H1 (cell line): ENCODE results near the gene DYNLT1. TPM values are rescaled to one million over a fixed set of nuclear protein-coding genes. Genes with fewer than 3 reads are reported as not detected.

Experiments used
- CTCF ChIA-PET: fragments of 300-600 bp; sonication (Branson Sonifier 250); formaldehyde crosslinking; loops from one replicate; lab custom pipeline; 2021; ENCODE audit not compliant: partially characterized antibody; lab: Charles Lee
- POLR2A ChIA-PET: fragments of 300-600 bp; sonication (Branson Sonifier 250); formaldehyde crosslinking; loops from one replicate; lab custom pipeline; 2021; ENCODE audit warnings: inconsistent platforms; ENCODE audit not compliant: partially characterized antibody; lab: Charles Lee
- DNase-seq, 2 experiments: peaks; one replicate each; pipeline versions ENCODE4 v3.0.0 to v3.0.0-alpha.2; 2010 to 2022; ENCODE audit warnings: low spot score in 2 of 2, low read depth in 1 of 2, mixed read lengths in 1 of 2
- FAIRE-seq: peaks from 2 replicates; lab custom pipeline; 2011; peaks lifted over from hg19 to GRCh38; lab: Jason Lieb, UNC
- H2AFZ ChIP-seq: 2 replicates; pipeline ENCODE4 v1.8.1; 2012; ENCODE audit warnings: low read length, inconsistent platforms
- H2AK5ac ChIP-seq: 2 replicates; pipeline ENCODE4 v1.6.1; 2013; ENCODE audit warnings: low read depth, low read length
- H2BK120ac ChIP-seq: replicated peaks from 2 replicates; pipeline ENCODE3; 2013; ENCODE audit warnings: low read depth, low read length, inconsistent platforms
- H2BK12ac ChIP-seq: 2 replicates; pipeline ENCODE4 v1.6.1; 2013; ENCODE audit warnings: low read depth, low read length
- H2BK15ac ChIP-seq: 2 replicates; pipeline ENCODE4 v1.6.1; 2013; ENCODE audit warnings: low read length
- H2BK20ac ChIP-seq: 2 replicates; pipeline ENCODE4 v1.6.1; 2013; ENCODE audit warnings: low read length
- H2BK5ac ChIP-seq: 2 replicates; pipeline ENCODE4 v1.6.1; 2013; ENCODE audit warnings: low read depth, low read length
- H3K14ac ChIP-seq: 2 replicates; pipeline ENCODE4 v1.6.1; 2013; ENCODE audit warnings: inconsistent platforms; ENCODE audit not compliant: insufficient read length
- H3K18ac ChIP-seq: 2 replicates; pipeline ENCODE4 v1.6.1; 2013; ENCODE audit warnings: low read length; ENCODE audit errors: extremely low read depth
- H3K23ac ChIP-seq: 2 replicates; pipeline ENCODE4 v1.6.1; 2013; ENCODE audit warnings: inconsistent platforms; ENCODE audit not compliant: insufficient read length
- H3K23me2 ChIP-seq: 2 replicates; pipeline ENCODE4 v1.6.1; 2013; ENCODE audit warnings: low read depth, low read length
- H3K27ac ChIP-seq: 2 replicates; pipeline ENCODE4 v1.6.1; 2011; ENCODE audit warnings: low read depth, low read length, inconsistent platforms
- H3K27me3 ChIP-seq, 4 experiments: replicated peaks in 1 of 4; 1 replicate in 1 of 4; 2 replicates in 3 of 4; pipeline versions ENCODE4 v1.6.1 to v1.8.1; 2011 to 2013; ENCODE audit warnings: low read length in 3 of 4, mild to moderate bottlenecking in 3 of 4, inconsistent platforms in 2 of 4, mixed read lengths in 2 of 4, moderate library complexity in 1 of 4; ENCODE audit not compliant: control insufficient read depth in 3 of 4, insufficient read depth in 3 of 4; ENCODE audit errors: extremely low read depth in 1 of 4
- H3K36me3 ChIP-seq, 4 experiments: 2 replicates each; pipeline versions ENCODE4 v1.6.1 to v1.8.1; 2011 to 2013; ENCODE audit warnings: mild to moderate bottlenecking in 4 of 4, low read length in 3 of 4, moderate library complexity in 2 of 4, control low read depth in 1 of 4, inconsistent platforms in 1 of 4; ENCODE audit not compliant: insufficient read depth in 4 of 4, control insufficient read depth in 2 of 4
- H3K4ac ChIP-seq: replicated peaks from 2 replicates; pipeline ENCODE3; 2013; ENCODE audit warnings: low read length, low read depth, mixed read lengths, inconsistent platforms; ENCODE audit not compliant: insufficient read length
- H3K4me1 ChIP-seq, 4 experiments: replicated peaks in 1 of 4; 1 replicate in 1 of 4; 2 replicates in 3 of 4; pipeline versions ENCODE4 v1.6.1 to v1.8.1; 2011 to 2013; ENCODE audit warnings: low read length in 3 of 4, inconsistent platforms in 2 of 4, mixed read lengths in 1 of 4; ENCODE audit not compliant: insufficient read depth in 4 of 4, control insufficient read depth in 3 of 4
- H3K4me2 ChIP-seq, 2 experiments: 2 replicates each; pipeline versions ENCODE4 v1.6.1 to v1.8.1; 2011 to 2013; ENCODE audit warnings: low read depth in 2 of 2, low read length in 2 of 2, control low read depth in 1 of 2, inconsistent platforms in 1 of 2, mild to moderate bottlenecking in 1 of 2; ENCODE audit not compliant: insufficient read depth in 1 of 2
- H3K4me3 ChIP-seq, 4 experiments: fragments of 200-600, 300-600 bp in 1 of 4; sonication (generic), shearing (Covaris generic), sonication (Bioruptor Twin) in 1 of 4; 2 replicates each; pipeline versions ENCODE4 v1.5.1 to v1.8.1; 2011 to 2016; ENCODE audit warnings: low read length in 4 of 4, low read depth in 3 of 4, control low read depth in 2 of 4, inconsistent platforms in 2 of 4, mild to moderate bottlenecking in 2 of 4, mixed read lengths in 1 of 4, moderate library complexity in 1 of 4; ENCODE audit not compliant: insufficient read depth in 2 of 4; ENCODE audit errors: extremely low read depth in 1 of 4
- H3K56ac ChIP-seq: replicated peaks from 2 replicates; pipeline ENCODE3; 2013; ENCODE audit warnings: low read depth, mild to moderate bottlenecking, mixed read lengths, low read length, inconsistent platforms; ENCODE audit not compliant: insufficient read length
- H3K79me1 ChIP-seq: 2 replicates; pipeline ENCODE4 v1.6.1; 2013; ENCODE audit warnings: low read depth, low read length, control low read depth
- H3K79me2 ChIP-seq, 2 experiments: 2 replicates each; pipeline versions ENCODE4 v1.6.1 to v1.8.1; 2012 to 2013; ENCODE audit warnings: low read length in 2 of 2, mild to moderate bottlenecking in 2 of 2, inconsistent platforms in 1 of 2; ENCODE audit not compliant: insufficient read depth in 2 of 2, control insufficient read depth in 1 of 2
- H3K9ac ChIP-seq, 4 experiments: replicated peaks in 1 of 4; 1 replicate in 1 of 4; 2 replicates in 3 of 4; pipeline versions ENCODE4 v1.6.1 to v1.8.1; 2011 to 2013; ENCODE audit warnings: low read depth in 3 of 4, low read length in 3 of 4, control low read depth in 2 of 4, mild to moderate bottlenecking in 2 of 4, moderate library complexity in 2 of 4, inconsistent platforms in 1 of 4; ENCODE audit errors: extremely low read depth in 1 of 4
- H3K9me3 ChIP-seq, 2 experiments: 2 replicates each; pipeline versions ENCODE4 v1.6.1 to v1.8.1; 2012 to 2013; ENCODE audit warnings: mild to moderate bottlenecking in 2 of 2, moderate library complexity in 2 of 2, control low read depth in 1 of 2, inconsistent platforms in 1 of 2, low read depth in 1 of 2, low read length in 1 of 2, mixed read lengths in 1 of 2; ENCODE audit not compliant: insufficient read depth in 2 of 2
- H4K20me1 ChIP-seq, 2 experiments: replicated peaks in 1 of 2; 2 replicates each; pipeline versions ENCODE3 to v1.8.1; 2011 to 2013; ENCODE audit warnings: inconsistent platforms in 2 of 2, low read length in 2 of 2, mild to moderate bottlenecking in 1 of 2; ENCODE audit not compliant: insufficient read depth in 2 of 2, control insufficient read depth in 1 of 2
- H4K5ac ChIP-seq: 2 replicates; pipeline ENCODE4 v1.6.1; 2013; ENCODE audit warnings: low read length, low read depth, mixed read lengths, inconsistent platforms; ENCODE audit not compliant: insufficient read length
- H4K8ac ChIP-seq: 2 replicates; pipeline ENCODE4 v1.8.0; 2013; ENCODE audit warnings: mild to moderate bottlenecking, moderate library complexity, low read length, inconsistent platforms; ENCODE audit not compliant: insufficient read depth; ENCODE audit errors: extremely low read depth
- H4K91ac ChIP-seq: replicated peaks from 2 replicates; pipeline ENCODE3; 2013; ENCODE audit warnings: low read length, mixed read lengths, inconsistent platforms; ENCODE audit not compliant: insufficient read length
- CBX8 ChIP-seq: fragments of 300-800, 300-1000 bp; sonication (generic); IDR thresholded peaks from 2 replicates; pipeline ENCODE4 v1.7.1; 2016; ENCODE audit warnings: low read depth, low read length, borderline replicate concordance
- CEBPB ChIP-seq: IDR thresholded peaks from 2 replicates; pipeline ENCODE4 v1.6.1; 2012; ENCODE audit warnings: low read depth, low read length
- CHD1 ChIP-seq: IDR thresholded peaks from 2 replicates; pipeline ENCODE4 v1.6.1; 2012; ENCODE audit warnings: low read depth, low read length, improper control_type of control experiment
- CREB1 ChIP-seq: IDR thresholded peaks from 2 replicates; pipeline ENCODE4 v1.6.1; 2012; ENCODE audit warnings: inconsistent platforms
- GTF2F1 ChIP-seq: IDR thresholded peaks from 2 replicates; pipeline ENCODE4 v1.6.1; 2012; ENCODE audit warnings: low read depth, low read length, improper control_type of control experiment, borderline replicate concordance
- HDAC2 ChIP-seq, 2 experiments: fragments of 300-600 bp in 1 of 2; sonication (generic) in 1 of 2; IDR thresholded peaks; 2 replicates each; pipeline ENCODE4 v1.6.1; 2011 to 2012; ENCODE audit warnings: low read depth in 2 of 2, low read length in 2 of 2, mild to moderate bottlenecking in 2 of 2, moderate library complexity in 2 of 2, borderline replicate concordance in 1 of 2, inconsistent platforms in 1 of 2
- KDM4A ChIP-seq: IDR thresholded peaks from one replicate; pipeline ENCODE4 v1.7.1; 2012; ENCODE audit warnings: low read depth, mild to moderate bottlenecking, moderate library complexity, low read length, inconsistent platforms; ENCODE audit not compliant: severe bottlenecking
- KDM5A ChIP-seq: fragments of 200-600 bp; IDR thresholded peaks from 2 replicates; pipeline ENCODE4 v1.7.1; 2012; ENCODE audit warnings: mild to moderate bottlenecking, low read length, inconsistent platforms, mixed read lengths
- MAX ChIP-seq: IDR thresholded peaks from 2 replicates; pipeline ENCODE4 v1.6.1; 2012; ENCODE audit warnings: inconsistent platforms
- POLR2AphosphoS5 ChIP-seq: IDR thresholded peaks from 2 replicates; pipeline ENCODE4 v1.6.1; 2011; ENCODE audit warnings: low read depth, low read length
- RAD21 ChIP-seq, 2 experiments: IDR thresholded peaks in 1 of 2; conservative IDR thresholded peaks in 1 of 2; 2 replicates each; pipeline ENCODE4 v1.6.1; 2011; ENCODE audit warnings: low read depth in 2 of 2, low read length in 2 of 2, improper control_type of control experiment in 1 of 2, inconsistent platforms in 1 of 2, mild to moderate bottlenecking in 1 of 2, moderate library complexity in 1 of 2
- RFX5 ChIP-seq: IDR thresholded peaks from 2 replicates; pipeline ENCODE4 v1.6.1; 2011; ENCODE audit warnings: low read depth, low read length, improper control_type of control experiment, borderline replicate concordance
- SP2 ChIP-seq: IDR thresholded peaks from 2 replicates; pipeline ENCODE4 v1.6.1; 2012; ENCODE audit warnings: mild to moderate bottlenecking, low read length, inconsistent platforms
- TAF7 ChIP-seq: optimal IDR thresholded peaks from 2 replicates; pipeline ENCODE3; 2011; ENCODE audit warnings: low read depth, mild to moderate bottlenecking, inconsistent platforms, low read length, moderate library complexity, borderline replicate concordance
- TCF12 ChIP-seq: IDR thresholded peaks from 2 replicates; pipeline ENCODE4 v1.6.1; 2011; ENCODE audit warnings: low read depth, mild to moderate bottlenecking, low read length
- WGBS, 2 experiments: shearing (Covaris generic) in 1 of 2; methylation state at CpG; one replicate each; pipeline versions ENCODE4 v1.1.6 to v1.1.7; 2013 to 2015; ENCODE audit warnings: low lambda C conversion rate in 2 of 2, mixed read lengths in 2 of 2, inconsistent platforms in 1 of 2, low coverage in 1 of 2, missing lambda C conversion rate in 1 of 2; ENCODE audit not compliant: insufficient replicate concordance in 2 of 2, insufficient coverage in 1 of 2, insufficient read length in 1 of 2; ENCODE audit errors: extremely low coverage in 1 of 2, missing lambda C conversion rate in 1 of 2; 5-methylcytosine and 5-hydroxymethylcytosine counted together
- polyA plus RNA-seq, 7 experiments: library from polyadenylated mRNA; depleted of rRNA in 3 of 7; stranded (reverse) in 5 of 7; unstranded in 2 of 7; fragments of >200 nt in 5 of 7; fragments of 200-250 nt in 2 of 7; gene quantifications; 1 replicate in 5 of 7; 2 replicates in 1 of 7; 4 replicates in 1 of 7; pipeline versions ENCODE4 v1.2.1 to v1.2.3, GENCODE V29; 2011 to 2013; ENCODE audit warnings: missing spikeins in 2 of 7, mixed read lengths in 2 of 7
- total RNA-seq: library from RNA; stranded (reverse); fragmentation: NEBNext Ultra II Directional; extraction: Animal tissue kit (Norgen Biotek cat#: 25700); gene quantifications from 2 replicates; pipeline ENCODE4 v1.2.1, GENCODE V29; 2021

The DYNLT1 gene
- total and polyA plus RNA-seq, 2 of the 8 experiments (the other 6 are each of a cell fraction or from before 2014, with no cell fraction given) = 119 to 245 TPM

GRCh38 chr6:158595223-158595622 is 49.3 kb downstream of the DYNLT1 start:
- WGBS, 2 experiments = 95% methylated on average over 5 of the region's 5 CpGs; no CpG with 5 or more reads in 1 of the 2 experiments
- Histone ChIP-seq H2BK12ac (no peak overlapping the region), H2BK15ac (no peak overlapping the region), H2BK20ac (no peak overlapping the region), H3K23ac (no peak overlapping the region), H3K4me2 (no peak overlapping the region), H3K4ac (no peak overlapping the region), H2BK5ac (no peak overlapping the region), H4K91ac (no peak overlapping the region), H4K20me1 (peaks cover 0 to 12% of the 10 kb centered on the region in 2 experiments), H2AFZ (no peak overlapping the region), H2AK5ac (no peak overlapping the region), H3K9ac (no peak overlapping the region), H3K18ac (no peak overlapping the region), H3K56ac (no peak overlapping the region), H3K9me3 (no peaks in the 10 kb centered on the region), H2BK120ac (no peak overlapping the region), H3K14ac (no peak overlapping the region), H3K4me1 (no peaks in the 10 kb centered on the region), H4K8ac (no peak overlapping the region), H3K79me1 (no peaks in the 10 kb centered on the region; the same call in 1 of the 2 replicates), H3K27me3 (no peaks in the 10 kb centered on the region; a peak in 1 of 7 replicates), H3K79me2 (no peaks in the 10 kb centered on the region), H4K5ac (no peak overlapping the region), H3K36me3 (peaks cover 10 to 48% (median 24%) of the 10 kb centered on the region in 4 experiments), H3K23me2 (peaks cover 2% of the 10 kb centered on the region; the same call in 1 of the 2 replicates), H3K4me3 (no peak overlapping the region), H3K27ac (no peak overlapping the region)
- POLR2A ChIA-PET = no interaction called here
- FAIRE-seq (no peak), DNase-seq (no peak)
- CTCF ChIA-PET = interaction anchor here (1.0 to 3.4 kb wide), 5 partner anchors 8 to 17 kb away, joined by 3 to 13 read pairs (median 3); no protein-coding TSS in a partner anchor
- TF ChIP-seq CBX8 = no peak
- TF ChIP-seq HDAC2 (IDR thresholded peaks at IDR 0.05; ENCODE audit: borderline replicate concordance in 1 of 2, low read depth in 2 of 2, low read length in 2 of 2) = no peak
- TF ChIP-seq GTF2F1 = no peak
- no peak for TF ChIP-seq SP2
- TF ChIP-seq KDM4A = no peak
- no peak for TF ChIP-seq RFX5
- no peak for TF ChIP-seq CEBPB
- TF ChIP-seq POLR2AphosphoS5 = no peak
- no peak for TF ChIP-seq KDM5A
- TF ChIP-seq RAD21 (IDR thresholded peaks at IDR 0.05 in 1 of 2, conservative IDR thresholded peaks at IDR 0.05 in 1 of 2; ENCODE audit: low read depth in 2 of 2, low read length in 2 of 2) = no peak
- no peak for TF ChIP-seq CHD1
- no peak for TF ChIP-seq TAF7
- TF ChIP-seq MAX = no peak
- no peak for TF ChIP-seq CREB1
- no peak for TF ChIP-seq TCF12
